ENCODE measurements around the gene LRRC36. TPM values are rescaled to one million over a fixed set of nuclear protein-coding genes. Genes with fewer than 3 reads are reported as not detected.
"Not testable (repeated sequence)": the region's sequence is repeated elsewhere in the genome, so short reads cannot be mapped to it uniquely, and the experiment has no call there.

Gene LRRC36
- total RNA-seq, 1 donor from 2014 or later = 0.89 TPM

DNA sequence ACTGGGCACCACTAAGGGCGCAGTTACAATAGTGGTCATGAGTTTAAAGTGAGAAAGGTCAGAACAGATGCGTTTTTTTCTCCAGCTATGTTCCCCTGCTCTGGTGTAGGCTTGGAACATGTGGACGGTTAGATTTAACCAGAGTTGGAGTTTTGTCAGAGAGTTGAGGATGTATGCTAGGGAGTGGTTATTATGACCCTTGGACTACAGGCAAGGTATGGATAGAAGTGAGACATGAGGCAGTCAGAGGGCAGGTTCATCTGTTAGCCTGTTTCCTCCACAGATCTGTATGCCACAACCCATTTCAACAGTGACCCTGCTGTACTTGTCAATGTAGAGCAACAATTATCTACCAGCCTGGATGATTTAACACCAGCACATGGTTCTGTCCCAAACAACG, 44.0 kb downstream of the LRRC36 start:
- Mint-ChIP-seq H3K27me3 (ENCODE audit: low read depth) (peaks cover 1% of the 10 kb centered on the region), H3K27ac (no peak overlapping the region), H3K36me3 (ENCODE audit: low read depth) (no peaks in the 10 kb centered on the region), H3K4me1 (ENCODE audit: low read depth) (no peaks in the 10 kb centered on the region), H3K4me3 (ENCODE audit: low read depth) (no peak overlapping the region), H3K9me3 (no peaks in the 10 kb centered on the region)
- DNase-seq (ENCODE audit: low spot score) = no peak
- intact Hi-C loops (cut with micrococcal nuclease) = no loop called here

DNA sequence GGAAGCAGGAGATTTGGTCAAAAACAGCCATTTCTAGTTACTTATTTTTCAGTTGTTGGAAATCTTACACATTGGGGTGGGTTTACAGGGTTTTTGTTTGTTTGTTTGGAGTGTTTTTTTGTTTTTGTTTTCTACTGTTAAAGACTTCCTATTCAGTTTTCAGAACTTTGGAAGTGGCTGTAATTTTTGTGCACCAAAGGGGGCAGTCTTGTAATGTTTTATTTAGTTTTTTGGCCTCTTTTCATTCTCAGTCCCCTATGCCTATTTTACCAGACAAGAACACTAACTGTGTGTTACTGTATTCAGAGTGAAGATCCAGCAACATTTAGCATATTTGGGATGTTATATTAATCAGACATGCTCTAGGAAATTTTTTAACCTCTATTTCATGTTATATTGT, 46.0 kb downstream of the LRRC36 start:
- intact Hi-C loops (cut with micrococcal nuclease) = no loop called here
- no peaks in the 10 kb centered on the region for H3K9me3 Mint-ChIP-seq
- no peak for DNase-seq (ENCODE audit: low spot score)
- no peaks in the 10 kb centered on the region for H3K36me3 Mint-ChIP-seq (ENCODE audit: low read depth)
- H3K4me1 Mint-ChIP-seq (ENCODE audit: low read depth) = no peaks in the 10 kb centered on the region
- no peak overlapping the region for H3K4me3 Mint-ChIP-seq (ENCODE audit: low read depth)
- H3K27ac Mint-ChIP-seq = no peak overlapping the region
- peaks cover 5% of the 10 kb centered on the region for H3K27me3 Mint-ChIP-seq (ENCODE audit: low read depth)

- H3K4me3 Mint-ChIP-seq (ENCODE audit: low read depth); DNase-seq (ENCODE audit: low spot score); H3K27ac Mint-ChIP-seq; H3K36me3 Mint-ChIP-seq (ENCODE audit: low read depth); H3K27me3 Mint-ChIP-seq (ENCODE audit: low read depth); intact Hi-C loops (cut with micrococcal nuclease); H3K4me1 Mint-ChIP-seq (ENCODE audit: low read depth); H3K9me3 Mint-ChIP-seq: not testable (repeated sequence)
These were observed 49.4 kb downstream of the LRRC36 start for GRCh38 chr16:67376012-67376411.

DNA sequence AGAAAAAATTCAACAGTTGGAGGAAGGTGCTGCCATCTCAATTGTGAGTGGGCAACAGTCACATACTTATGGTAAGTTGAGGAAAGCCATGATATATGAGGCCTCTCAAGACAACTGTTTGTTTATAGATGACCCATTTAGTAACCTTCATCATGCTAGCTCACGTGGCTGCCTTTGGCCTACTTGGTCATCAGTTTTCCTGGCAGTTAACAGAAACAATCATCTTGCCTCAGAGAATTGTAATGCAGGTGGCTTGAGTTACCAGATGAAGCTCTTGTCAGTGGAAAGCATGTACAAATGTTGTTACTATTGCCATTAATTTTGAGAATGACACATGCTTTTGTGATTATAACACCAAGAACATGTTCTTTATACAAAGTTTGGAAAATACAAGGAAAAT, 52.0 kb downstream of the LRRC36 start:
- Mint-ChIP-seq H3K36me3 (ENCODE audit: low read depth) (no peaks in the 10 kb centered on the region), H3K4me3 (ENCODE audit: low read depth) (no peak overlapping the region), H3K9me3 (no peaks in the 10 kb centered on the region), H3K27ac (no peak overlapping the region), H3K4me1 (ENCODE audit: low read depth) (no peaks in the 10 kb centered on the region), H3K27me3 (ENCODE audit: low read depth) (peaks cover 11% of the 10 kb centered on the region)
- intact Hi-C loops (cut with micrococcal nuclease) = no loop called here
- no peak for DNase-seq (ENCODE audit: low spot score)

DNA sequence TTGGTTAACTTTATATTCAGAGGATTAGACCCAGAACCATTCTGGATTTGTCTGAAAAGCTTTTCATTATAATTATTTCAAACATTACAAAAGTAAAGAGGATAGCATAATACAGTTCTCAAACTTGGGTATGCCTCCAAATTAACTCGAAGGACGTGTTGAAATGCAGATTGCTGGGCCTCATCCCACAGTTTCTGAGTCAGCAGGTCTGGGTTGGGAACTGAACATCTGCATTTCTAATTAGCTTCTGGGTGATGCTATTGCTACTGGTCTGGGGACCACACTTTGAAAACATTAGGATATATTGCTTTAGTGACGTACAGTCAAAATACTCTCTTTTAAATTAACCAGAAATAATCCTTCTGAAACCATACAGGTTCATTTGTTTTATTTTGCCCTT, 56.7 kb downstream of the LRRC36 start:
- Mint-ChIP-seq H3K4me3 (ENCODE audit: low read depth) (no peak overlapping the region), H3K27ac (no peak overlapping the region), H3K36me3 (ENCODE audit: low read depth) (no peaks in the 10 kb centered on the region), H3K4me1 (ENCODE audit: low read depth) (peaks cover 3% of the 10 kb centered on the region), H3K9me3 (no peaks in the 10 kb centered on the region), H3K27me3 (ENCODE audit: low read depth) (peaks cover 22% of the 10 kb centered on the region)
- intact Hi-C loops (cut with micrococcal nuclease) = no loop called here
- DNase-seq (ENCODE audit: low spot score) = no peak

DNA sequence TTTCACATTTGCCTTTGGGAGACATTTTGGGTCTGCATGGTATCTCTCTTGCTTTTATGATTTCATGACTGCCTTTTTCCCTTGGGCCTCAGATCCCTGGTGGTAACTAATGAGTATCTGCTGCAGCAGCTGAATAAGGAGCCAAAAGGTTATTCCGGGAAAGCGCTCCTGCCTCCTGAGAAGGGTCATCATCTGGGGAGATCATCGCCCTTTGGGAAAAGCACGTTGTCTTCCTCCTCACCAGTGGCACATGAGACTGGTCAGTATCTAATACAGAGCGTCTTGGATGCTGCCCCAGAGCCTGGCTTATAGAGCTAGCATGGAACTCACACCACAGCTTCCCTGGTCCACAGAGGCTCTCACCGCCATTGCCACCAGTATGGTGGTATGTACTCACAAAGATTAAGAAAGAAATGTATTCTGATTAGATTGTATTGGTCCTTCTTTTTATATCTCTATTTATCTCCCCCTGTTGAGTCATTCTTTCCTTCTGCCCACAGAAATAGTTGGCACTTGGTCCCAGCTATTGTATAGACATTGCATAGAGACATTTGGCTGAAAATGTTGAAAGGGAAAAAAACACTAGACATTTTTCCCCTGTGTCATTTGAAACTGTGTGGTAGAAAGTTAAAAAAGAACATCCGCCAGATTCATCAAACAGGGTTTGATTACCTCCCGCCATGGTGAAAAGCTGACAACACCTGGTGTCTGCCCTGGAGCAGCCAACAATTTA, 58.3 kb downstream of the LRRC36 start:
- Mint-ChIP-seq H3K27me3 (ENCODE audit: low read depth) (peaks cover 25% of the 10 kb centered on the region), H3K27ac (no peak overlapping the region)
- DNase-seq (ENCODE audit: low spot score) = no peak

DNA sequence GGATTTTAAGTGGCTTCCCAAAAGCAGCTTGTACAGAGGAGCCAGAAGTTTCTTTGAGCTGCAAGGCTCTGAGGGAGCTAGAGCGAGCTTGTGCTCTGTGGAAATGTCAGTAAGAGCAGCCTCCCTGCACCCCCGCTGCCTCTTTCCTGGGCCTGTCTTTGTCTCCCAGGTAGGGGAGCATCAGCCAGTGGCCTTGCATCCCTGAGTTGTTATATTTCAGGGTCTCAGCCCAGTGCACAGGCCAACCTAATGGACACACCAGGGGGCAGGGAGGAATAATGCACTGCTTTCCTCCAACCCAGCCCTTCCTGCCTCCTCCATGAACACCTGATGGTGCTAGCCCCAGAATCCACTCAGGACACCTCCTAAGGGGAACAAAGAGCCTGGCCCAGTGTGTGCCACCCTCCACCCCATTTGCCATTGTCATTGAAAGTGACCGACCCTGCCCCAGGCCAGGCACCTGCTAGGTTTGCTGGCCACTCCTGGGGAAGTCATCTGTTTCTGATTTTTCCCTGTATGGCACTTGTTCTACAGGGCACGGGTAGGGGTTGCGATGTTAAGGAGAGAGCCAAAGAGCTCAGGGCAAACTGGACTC, 60.3 kb downstream of the LRRC36 start:
- intact Hi-C loops (cut with micrococcal nuclease) = no loop called here
- Mint-ChIP-seq H3K27me3 (ENCODE audit: low read depth) (peaks cover 31% of the 10 kb centered on the region), H3K4me3 (ENCODE audit: low read depth) (no peak overlapping the region), H3K36me3 (ENCODE audit: low read depth) (no peaks in the 10 kb centered on the region), H3K9me3 (no peaks in the 10 kb centered on the region), H3K4me1 (ENCODE audit: low read depth) (peaks cover 3% of the 10 kb centered on the region), H3K27ac (no peak overlapping the region)
- no peak for DNase-seq (ENCODE audit: low spot score)

More for the DNA sequence above, 58.3 kb downstream of the LRRC36 start:
- Mint-ChIP-seq H3K9me3 (no peaks in the 10 kb centered on the region), H3K4me3 (ENCODE audit: low read depth) (no peak overlapping the region), H3K36me3 (ENCODE audit: low read depth) (no peaks in the 10 kb centered on the region), H3K4me1 (ENCODE audit: low read depth) (peaks cover 3% of the 10 kb centered on the region)
- intact Hi-C loops (cut with micrococcal nuclease) = no loop called here

GRCh38 chr16:67387479-67388079, 61.0 kb downstream of the LRRC36 start:
- Mint-ChIP-seq H3K27me3 (ENCODE audit: low read depth) (peaks cover 32% of the 10 kb centered on the region), H3K4me1 (ENCODE audit: low read depth) (peaks cover 3% of the 10 kb centered on the region), H3K27ac (no peak overlapping the region), H3K9me3 (no peaks in the 10 kb centered on the region), H3K4me3 (ENCODE audit: low read depth) (no peak overlapping the region), H3K36me3 (ENCODE audit: low read depth) (no peaks in the 10 kb centered on the region)
- no peak for DNase-seq (ENCODE audit: low spot score)
- intact Hi-C loops (cut with micrococcal nuclease) = no loop called here

GRCh38 chr16:67388191-67388590, 61.6 kb downstream of the LRRC36 start:
- intact Hi-C loops (cut with micrococcal nuclease) = no loop called here
- H3K27me3 Mint-ChIP-seq (ENCODE audit: low read depth) = peaks cover 34% of the 10 kb centered on the region
- no peaks in the 10 kb centered on the region for H3K9me3 Mint-ChIP-seq
- DNase-seq (ENCODE audit: low spot score) = no peak
- H3K4me1 Mint-ChIP-seq (ENCODE audit: low read depth) = peaks cover 3% of the 10 kb centered on the region
- no peak overlapping the region for H3K4me3 Mint-ChIP-seq (ENCODE audit: low read depth)
- no peak overlapping the region for H3K27ac Mint-ChIP-seq
- H3K36me3 Mint-ChIP-seq (ENCODE audit: low read depth) = no peaks in the 10 kb centered on the region

DNA sequence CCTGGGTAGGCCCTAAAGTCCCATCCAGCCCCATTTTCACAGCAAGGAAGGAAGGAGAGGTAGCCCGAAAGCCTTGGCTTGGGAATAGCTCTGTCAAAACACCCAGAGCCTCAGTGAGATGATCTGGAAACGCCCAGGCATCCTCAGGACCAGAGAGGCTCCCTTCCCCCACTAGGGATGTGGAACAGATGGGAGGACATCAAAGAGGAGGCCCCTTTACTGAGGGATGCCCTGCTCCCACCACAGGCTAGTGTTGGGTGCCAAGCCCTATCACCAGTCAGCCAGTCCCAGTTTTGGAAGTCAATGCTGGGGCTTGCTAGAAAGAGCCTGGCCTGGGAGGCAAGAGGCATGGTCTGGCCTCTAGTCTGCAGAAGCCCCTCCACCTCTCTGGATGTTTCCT, 62.0 kb downstream of the LRRC36 start:
- H3K4me1 Mint-ChIP-seq (ENCODE audit: low read depth) = peaks cover 3% of the 10 kb centered on the region
- intact Hi-C loops (cut with micrococcal nuclease) = no loop called here
- DNase-seq (ENCODE audit: low spot score) = no peak
- no peaks in the 10 kb centered on the region for H3K9me3 Mint-ChIP-seq
- peaks cover 36% of the 10 kb centered on the region for H3K27me3 Mint-ChIP-seq (ENCODE audit: low read depth)
- no peak overlapping the region for H3K4me3 Mint-ChIP-seq (ENCODE audit: low read depth)
- no peak overlapping the region for H3K27ac Mint-ChIP-seq
- no peaks in the 10 kb centered on the region for H3K36me3 Mint-ChIP-seq (ENCODE audit: low read depth)

DNA sequence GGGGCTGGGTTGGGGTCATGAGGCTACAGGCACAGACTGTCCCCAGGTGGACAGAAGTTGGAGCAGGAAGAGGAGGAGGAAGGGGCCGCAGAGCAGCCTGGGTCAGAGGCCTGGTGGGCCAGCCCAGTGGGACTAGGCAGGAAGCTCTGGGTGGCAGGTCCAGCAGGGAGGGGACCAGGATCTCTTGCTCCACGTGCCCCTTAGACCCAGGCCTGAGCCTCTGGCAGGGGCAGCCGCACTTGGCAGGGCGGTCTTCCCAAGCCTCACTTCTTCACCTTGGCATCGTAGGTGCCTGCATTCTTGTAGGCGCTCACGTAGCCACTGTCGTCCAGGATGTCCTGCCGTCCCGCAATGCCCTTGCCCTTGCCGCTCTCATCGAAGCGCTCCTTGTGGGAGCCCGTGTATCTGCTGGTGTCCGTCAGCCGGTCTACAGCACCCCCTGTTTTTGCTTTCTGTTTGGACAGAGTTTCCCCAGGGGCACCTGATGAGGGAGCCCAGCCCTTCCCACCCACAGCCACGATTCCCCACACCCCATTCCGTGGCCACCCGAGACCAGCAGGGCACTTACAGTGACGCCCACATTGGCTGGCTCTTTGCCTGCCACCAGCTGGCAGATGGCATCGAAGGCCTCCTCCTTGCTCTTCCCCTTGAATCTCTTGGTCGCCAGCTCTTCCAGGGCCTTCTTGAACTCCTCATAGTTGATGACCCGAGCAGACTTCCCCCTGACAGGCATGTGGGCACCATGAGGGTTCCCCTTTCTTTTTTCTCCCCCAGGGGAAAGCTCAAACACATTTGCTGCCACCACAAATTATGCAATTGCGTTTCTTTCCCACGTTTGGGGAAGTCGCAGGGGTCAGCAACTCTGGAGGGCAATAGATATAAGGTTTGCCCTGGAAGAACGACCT, 63.5 kb downstream of the LRRC36 start:
- no peaks in the 10 kb centered on the region for H3K9me3 Mint-ChIP-seq
- H3K27me3 Mint-ChIP-seq (ENCODE audit: low read depth) = peaks cover 44% of the 10 kb centered on the region
- no peaks in the 10 kb centered on the region for H3K36me3 Mint-ChIP-seq (ENCODE audit: low read depth)
- H3K27ac Mint-ChIP-seq = no peak overlapping the region
- H3K4me3 Mint-ChIP-seq (ENCODE audit: low read depth) = no peak overlapping the region
- peaks cover 6% of the 10 kb centered on the region for H3K4me1 Mint-ChIP-seq (ENCODE audit: low read depth)
- no peak for DNase-seq (ENCODE audit: low spot score)
- intact Hi-C loops (cut with micrococcal nuclease) = no loop called here

GRCh38 chr16:67390816-67391423, 64.3 kb downstream of the LRRC36 start:
- DNase-seq (ENCODE audit: low spot score) = no peak
- no peak overlapping the region for H3K27ac Mint-ChIP-seq
- H3K27me3 Mint-ChIP-seq (ENCODE audit: low read depth) = peaks cover 44% of the 10 kb centered on the region
- no peaks in the 10 kb centered on the region for H3K36me3 Mint-ChIP-seq (ENCODE audit: low read depth)
- H3K4me1 Mint-ChIP-seq (ENCODE audit: low read depth) = peaks cover 4% of the 10 kb centered on the region
- H3K9me3 Mint-ChIP-seq = no peaks in the 10 kb centered on the region
- H3K4me3 Mint-ChIP-seq (ENCODE audit: low read depth) = no peak overlapping the region
- intact Hi-C loops (cut with micrococcal nuclease) = no loop called here

All from activated T-helper 2 cell treated with anti-CD3 and anti-CD28 coated beads, Interferon-gamma antibody, Interleukin-2, Interleukin-4, amounts not matched to agents 10 μg/mL and 5 μg/mL and 100 μg/mL, durations not matched to agents 14 hours and 24 hours and 36 hours (primary cell).